MV-4-11 (cell line): ENCODE data around the gene B4GALNT3.
A peak's percentile ranks its signal among the peaks of the same experiment; 100 is the strongest.

Experiments
- DNase-seq: peaks from one replicate; lab custom pipeline; 2025; lab: John Stamatoyannopoulos, UW

Gene B4GALNT3

DNA sequence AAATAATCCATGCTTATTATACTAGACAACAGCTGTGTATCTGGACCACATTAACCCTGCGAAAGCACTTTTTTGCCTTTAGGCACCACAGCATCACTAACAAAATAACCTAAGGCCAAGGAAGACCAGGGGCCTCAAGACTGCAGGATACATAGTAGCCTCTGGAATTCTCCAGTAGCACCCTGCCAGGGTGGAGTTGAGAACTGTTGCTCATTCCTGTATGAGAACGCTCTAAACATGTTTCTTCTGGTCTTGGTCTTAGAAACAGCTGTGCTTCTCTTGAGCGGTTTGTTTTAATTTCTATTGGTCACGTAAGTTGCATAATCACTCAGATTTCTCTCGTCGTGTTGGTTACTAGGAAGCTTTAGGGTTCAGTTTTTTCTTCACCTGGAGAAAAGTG is 7.9 kb downstream of the B4GALNT3 start:
- DNase-seq = peak; percentile 34

DNA sequence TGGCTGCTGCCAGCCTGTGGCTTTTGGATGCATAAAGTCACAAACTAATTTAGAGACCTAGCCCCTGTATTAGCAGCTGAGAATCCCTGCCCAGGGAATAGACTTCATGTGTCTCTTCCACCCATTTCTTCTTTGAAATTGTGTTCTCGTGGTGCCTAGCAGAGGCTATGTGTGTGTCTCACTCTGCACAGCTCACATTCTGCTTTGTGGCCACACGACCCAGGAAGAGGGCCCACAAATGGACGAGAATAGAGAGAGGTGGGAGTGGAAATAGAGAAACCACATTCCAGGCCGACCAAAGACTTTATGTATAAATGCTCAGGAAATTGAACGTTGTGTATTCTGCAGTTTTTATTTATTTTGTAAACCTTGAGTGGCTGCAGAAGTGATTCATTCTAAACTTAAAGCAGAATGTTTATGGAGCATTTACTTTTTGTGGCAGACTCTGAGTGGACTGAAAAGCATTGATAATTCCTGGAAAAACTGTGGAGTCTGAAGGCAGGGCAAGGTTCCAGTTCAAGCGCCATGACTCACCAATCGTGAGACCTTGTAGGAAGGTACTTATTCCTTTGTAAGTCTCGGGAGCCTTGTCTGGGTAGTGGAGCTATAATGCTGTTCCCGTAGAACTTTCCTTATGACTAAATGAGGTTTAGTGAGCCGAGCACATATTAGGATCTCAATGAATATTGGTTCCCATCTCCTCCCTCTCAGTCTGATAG is 9.1 kb downstream of the B4GALNT3 start:
- DNase-seq = no peak

DNA sequence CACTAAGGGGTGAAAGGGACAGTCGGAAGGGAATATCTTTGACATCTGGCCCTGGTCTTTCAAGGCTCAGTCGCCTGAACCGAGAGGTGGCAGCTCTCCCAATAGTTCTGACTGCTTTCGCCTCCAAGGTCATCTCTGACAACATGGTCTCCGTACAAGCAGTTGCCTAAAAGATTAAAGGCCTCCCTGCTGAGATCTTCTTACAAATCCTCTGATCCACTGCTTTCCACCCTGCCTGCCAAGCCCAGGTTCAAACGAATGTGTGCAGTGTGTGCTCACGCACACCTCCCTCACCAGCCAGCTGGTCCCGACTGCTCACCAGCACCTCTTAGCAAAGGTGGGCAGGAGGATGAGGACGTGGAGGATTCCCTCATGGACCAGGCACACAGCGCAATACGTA is 10.4 kb downstream of the B4GALNT3 start:
- DNase-seq = no peak

GRCh38 chr12:473198-473597 is 13.5 kb downstream of the B4GALNT3 start:
- DNase-seq = no peak

DNA sequence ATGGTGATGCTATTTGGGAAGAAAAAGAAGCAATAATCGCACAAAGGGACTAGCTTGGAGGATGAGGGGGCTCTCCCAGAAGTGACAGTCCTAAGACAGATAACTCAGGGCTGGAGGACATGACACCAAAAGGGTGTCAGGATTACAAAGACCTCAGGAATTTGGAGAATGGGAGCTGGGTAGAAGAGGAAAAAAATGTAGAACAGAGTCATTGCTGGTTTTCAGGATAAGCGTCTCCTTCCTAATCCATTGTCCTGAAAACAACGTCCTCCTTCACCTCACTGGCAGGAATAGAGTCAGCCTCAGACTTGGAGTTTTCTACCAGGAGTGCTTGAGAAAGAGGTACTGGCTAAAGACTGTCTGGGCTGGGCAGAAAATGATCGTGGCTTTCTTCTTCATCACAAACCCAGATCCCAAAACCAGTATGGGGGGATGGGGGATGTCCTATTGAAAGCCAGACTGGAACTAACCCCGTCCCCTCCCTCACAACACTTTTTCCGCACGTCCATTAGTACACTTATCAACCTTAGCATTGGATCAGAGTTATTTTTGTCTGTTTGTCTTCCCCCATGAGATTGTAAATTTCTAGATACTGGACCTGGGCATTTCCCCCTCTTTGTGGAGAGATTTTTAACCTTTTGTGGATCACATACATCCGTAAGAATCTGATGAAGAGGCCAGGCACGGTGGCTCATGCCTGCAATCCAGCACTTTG is 14.3 kb downstream of the B4GALNT3 start:
- DNase-seq = no peak

- no peak for DNase-seq
Observed at GRCh38 chr12:475286-475685, 15.5 kb downstream of the B4GALNT3 start.

DNA sequence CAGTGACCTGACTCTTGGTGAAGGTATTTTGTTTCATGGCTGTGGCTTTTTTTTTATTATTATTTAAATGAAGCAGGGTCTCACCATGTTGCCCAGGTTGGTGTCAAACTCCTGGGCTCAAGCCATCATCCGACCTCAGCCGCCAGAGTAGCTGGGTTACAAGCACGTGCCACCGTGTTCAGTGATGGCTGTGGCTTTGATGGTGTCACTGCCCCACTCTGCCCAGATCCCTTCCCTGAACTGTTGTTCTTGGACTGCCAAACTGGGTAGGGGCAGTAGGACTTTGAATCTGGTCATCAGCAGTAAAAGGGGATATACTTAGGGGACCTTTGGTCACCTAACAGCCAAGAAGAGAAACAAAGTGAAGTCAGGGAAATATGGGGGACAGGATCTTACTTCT is 19.4 kb downstream of the B4GALNT3 start:
- DNase-seq = no peak

- DNase-seq = peak; percentile 69
Observed at GRCh38 chr12:480831-481816, 21.4 kb downstream of the B4GALNT3 start.

DNA sequence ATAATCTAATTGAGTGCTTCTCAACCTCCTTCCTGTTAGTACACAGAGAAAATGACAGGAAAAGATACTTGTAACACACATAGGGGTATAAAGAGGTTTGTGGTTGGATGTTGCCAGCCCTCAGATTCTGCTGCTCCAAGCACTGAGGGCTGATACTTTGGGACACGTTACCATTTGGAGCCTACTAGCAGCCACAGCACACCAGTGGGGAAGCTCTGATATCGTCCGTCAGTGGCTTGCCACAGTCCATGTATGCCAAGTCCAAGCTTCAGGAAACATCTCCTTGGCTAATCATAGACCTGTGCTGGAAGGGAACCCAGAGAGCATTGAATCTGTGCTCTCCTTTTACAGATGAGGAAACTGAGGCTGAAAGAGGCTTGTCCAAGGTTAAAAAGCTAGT is 22.3 kb downstream of the B4GALNT3 start:
- DNase-seq = no peak

- DNase-seq = no peak
Observed at GRCh38 chr12:484096-484495, 24.4 kb downstream of the B4GALNT3 start.

- DNase-seq = no peak
Observed at GRCh38 chr12:490260-490659, 30.5 kb downstream of the B4GALNT3 start.

GRCh38 chr12:495466-495865 is 35.7 kb downstream of the B4GALNT3 start:
- DNase-seq = no peak

GRCh38 chr12:496736-497135 is 37.0 kb downstream of the B4GALNT3 start:
- DNase-seq = no peak

DNA sequence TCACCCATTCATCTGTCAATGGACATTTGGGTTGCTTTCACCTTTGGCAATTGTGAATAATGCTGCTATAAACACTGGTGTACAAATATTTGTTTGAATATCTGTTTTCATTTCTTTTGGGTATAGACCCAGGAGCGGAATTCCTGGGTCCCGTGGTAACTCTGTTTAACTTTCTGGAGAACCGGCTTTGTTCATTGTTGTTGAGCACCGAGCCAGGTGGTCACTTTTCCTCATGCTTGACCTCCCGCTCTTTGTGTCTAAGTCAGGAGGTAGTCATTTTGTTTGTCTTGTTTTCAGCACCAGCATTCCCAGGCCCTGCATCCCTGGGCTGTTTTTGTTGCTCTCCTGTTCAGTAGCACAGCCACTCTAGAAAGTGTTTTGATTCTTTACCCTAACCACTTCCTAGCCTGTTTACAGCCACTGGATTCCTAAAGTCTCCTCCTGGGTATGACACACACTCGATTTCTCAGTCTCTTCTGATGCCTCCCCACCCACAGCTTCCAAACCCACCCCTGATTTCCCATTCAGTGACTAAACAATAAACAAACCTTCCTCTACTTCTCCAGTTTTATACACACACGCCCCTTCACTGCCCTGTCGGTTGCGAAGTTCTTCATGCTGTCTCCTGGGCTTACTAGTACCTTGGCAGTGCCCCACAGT is 37.9 kb downstream of the B4GALNT3 start:
- DNase-seq = no peak

DNA sequence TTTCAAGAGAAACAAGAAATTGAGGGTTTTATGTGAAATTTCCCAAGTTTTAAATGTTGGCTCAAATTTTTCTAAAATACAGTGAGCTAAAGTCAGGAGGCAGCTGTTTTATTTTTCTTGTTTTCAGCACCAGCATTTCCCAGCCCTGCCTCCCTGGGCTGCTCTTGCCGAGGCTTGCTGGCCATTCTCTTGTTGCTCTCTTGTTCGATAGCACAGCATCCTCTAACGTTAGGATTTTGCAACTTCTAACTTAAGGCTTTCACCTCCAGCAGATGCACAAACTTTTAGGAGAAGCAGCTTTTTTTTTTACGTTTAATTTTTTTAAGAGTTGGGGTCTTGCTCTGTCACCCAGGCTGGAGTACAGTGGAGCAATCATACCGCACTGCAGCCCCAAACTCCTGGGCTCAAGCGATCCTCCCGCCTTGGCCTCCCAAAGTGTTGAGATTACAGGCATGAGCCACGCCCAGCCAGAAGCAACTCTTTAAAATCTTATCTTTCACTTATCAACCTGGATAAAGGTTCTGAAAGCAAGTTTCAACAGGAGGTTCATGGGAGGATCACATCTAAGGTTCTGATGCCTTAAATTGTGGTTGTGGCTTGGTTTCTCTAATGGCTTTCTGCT is 40.2 kb downstream of the B4GALNT3 start:
- no peak for DNase-seq

- DNase-seq = no peak
Observed at GRCh38 chr12:501722-502447, 42.1 kb downstream of the B4GALNT3 start.

- DNase-seq = peak; percentile 39
Observed at GRCh38 chr12:503111-503761, 43.5 kb downstream of the B4GALNT3 start.

DNA sequence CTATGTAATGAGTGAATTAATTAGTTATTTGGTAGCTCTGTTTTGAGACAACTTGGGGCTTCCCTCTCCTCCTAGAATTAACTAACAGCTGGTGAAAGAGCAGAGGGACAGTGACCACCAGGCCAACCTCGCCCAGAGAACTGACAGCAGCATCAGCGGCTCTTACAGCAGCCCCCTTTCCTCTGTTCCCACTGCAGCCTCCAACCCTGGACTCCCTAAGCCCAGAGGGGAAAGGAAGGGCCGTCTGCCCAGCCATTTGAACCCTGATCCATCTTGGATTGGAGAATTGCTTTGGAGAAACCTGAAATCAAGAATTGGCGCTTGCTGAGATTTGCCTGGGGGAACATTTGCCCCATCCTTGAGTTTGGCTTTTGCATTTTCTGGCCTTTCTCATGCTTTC is 45.5 kb downstream of the B4GALNT3 start:
- no peak for DNase-seq

- DNase-seq = no peak
Observed at GRCh38 chr12:507391-507796, 47.7 kb downstream of the B4GALNT3 start.

- peak; percentile 2 for DNase-seq
Observed at GRCh38 chr12:508145-508544, 48.4 kb downstream of the B4GALNT3 start.
